HepG2 (cell line): Measurements from ENCODE around the gene HEXIM1. TPM values are rescaled to one million over a fixed set of nuclear protein-coding genes. Genes with fewer than 3 reads are reported as not detected.

Experiments used
- CEBPB ChIP-seq: IDR thresholded peaks from 2 replicates; pipeline ENCODE4 v1.6.1; 2011; ENCODE audit warnings: low read depth, low read length, improper control_type of control experiment, borderline replicate concordance
- CREM ChIP-seq, 2 experiments: sonication (generic) in 1 of 2; formaldehyde crosslinking in 1 of 2; IDR thresholded peaks; 2 replicates each; pipeline versions ENCODE4 v1.4.0 to v1.6.1; 2016 to 2020; ENCODE audit warnings: antibody characterized with exemption in 1 of 2, mild to moderate bottlenecking in 1 of 2, missing genetic modification reagents in 1 of 2
- ELF4 ChIP-seq: sonication (generic); formaldehyde crosslinking; IDR thresholded peaks from 2 replicates; pipeline ENCODE4 v1.5.0; 2020; ENCODE audit warnings: missing genetic modification reagents, mild to moderate bottlenecking, moderate library complexity, borderline replicate concordance
- LBX2 ChIP-seq: sonication (generic); formaldehyde crosslinking; IDR thresholded peaks from 2 replicates; pipeline ENCODE4 v1.5.0; 2020; ENCODE audit warnings: missing genetic modification reagents, mild to moderate bottlenecking, borderline replicate concordance
- NAIF1 ChIP-seq: sonication (generic); formaldehyde crosslinking; IDR thresholded peaks from 2 replicates; pipeline ENCODE4 v1.5.0; 2020; ENCODE audit warnings: mild to moderate bottlenecking, missing genetic modification reagents, borderline replicate concordance
- NFE2L2 ChIP-seq: fragments of 150-350 bp; IDR thresholded peaks from 2 replicates; pipeline ENCODE4 v1.6.1; 2014; ENCODE audit warnings: low read length
- NFRKB ChIP-seq: fragments of 450-650 bp; IDR thresholded peaks from 2 replicates; pipeline ENCODE4 v1.6.1; 2017
- RARG ChIP-seq: sonication (generic); formaldehyde crosslinking; IDR thresholded peaks from 2 replicates; pipeline ENCODE4 v1.4.0; 2020; ENCODE audit warnings: low read depth, mild to moderate bottlenecking, missing genetic modification reagents
- RFX3 ChIP-seq: IDR thresholded peaks from 2 replicates; pipeline ENCODE4 v1.6.1; 2016; ENCODE audit warnings: missing biosample characterization, missing genetic modification reagents
- SIN3A ChIP-seq: IDR thresholded peaks from 2 replicates; pipeline ENCODE4 v1.6.1; 2011; ENCODE audit warnings: low read depth, mild to moderate bottlenecking, control low read depth, low read length, borderline replicate concordance
- SIX1 ChIP-seq: sonication (generic); formaldehyde crosslinking; IDR thresholded peaks from 2 replicates; pipeline ENCODE4 v1.4.0; 2020; ENCODE audit warnings: missing genetic modification reagents, borderline replicate concordance
- ZBTB26 ChIP-seq: IDR thresholded peaks from 2 replicates; pipeline ENCODE4 v1.6.1; 2016; ENCODE audit warnings: missing compliant biosample characterization, missing genetic modification reagents, borderline replicate concordance
- ZNF24 ChIP-seq: fragments of 450-650 bp; IDR thresholded peaks from 2 replicates; pipeline ENCODE4 v1.6.1; 2017; ENCODE audit warnings: antibody characterized with exemption, mild to moderate bottlenecking
- ZNF253 ChIP-seq: sonication (generic); formaldehyde crosslinking; IDR thresholded peaks from 2 replicates; pipeline ENCODE4 v1.8.0; 2022; ENCODE audit warnings: mild to moderate bottlenecking, missing genetic modification reagents, borderline replicate concordance
- ZNF333 ChIP-seq: sonication (generic); formaldehyde crosslinking; IDR thresholded peaks from 2 replicates; pipeline ENCODE4 v1.4.0; 2020; ENCODE audit warnings: mild to moderate bottlenecking, missing genetic modification reagents, borderline replicate concordance
- ZSCAN21 ChIP-seq: sonication (generic); formaldehyde crosslinking; IDR thresholded peaks from 2 replicates; pipeline ENCODE4 v1.8.0; 2022; ENCODE audit warnings: mild to moderate bottlenecking, missing genetic modification reagents, moderate library complexity, borderline replicate concordance
- polyA plus RNA-seq, 8 experiments: library from polyadenylated mRNA; depleted of rRNA in 3 of 8; stranded (reverse) in 7 of 8; unstranded in 1 of 8; fragments of >200 nt; fragmentation: Illumina TruSeq in 4 of 8; extraction: Trizol in 4 of 8; gene quantifications; 2 replicates each; pipeline versions ENCODE4 v1.2.1 to v1.2.3, GENCODE V29; 2011 to 2016; ENCODE audit warnings: low read depth in 4 of 8, missing spikeins in 1 of 8, mixed read lengths in 1 of 8; ENCODE audit not compliant: insufficient read depth in 1 of 8
- total RNA-seq, 5 experiments: library from RNA; depleted of rRNA; stranded (reverse); fragments of >200 nt; fragmentation: Illumina TruSeq; extraction: Trizol; gene quantifications; 2 replicates each; pipeline ENCODE4 v1.2.3, GENCODE V29; 2016; ENCODE audit warnings: low read depth in 1 of 5
- TF ChIP-seq, protein P1 (sequence below): sonication (generic); formaldehyde crosslinking; IDR thresholded peaks from 2 replicates; pipeline ENCODE4 v1.4.0; 2020; ENCODE audit warnings: missing genetic modification reagents
- TF ChIP-seq, protein P2 (sequence below): sonication (generic); formaldehyde crosslinking; IDR thresholded peaks from 2 replicates; pipeline ENCODE4 v1.5.0; 2020; ENCODE audit warnings: missing genetic modification reagents, mild to moderate bottlenecking, borderline replicate concordance
- TF ChIP-seq, protein P3 (sequence below): sonication (generic); formaldehyde crosslinking; IDR thresholded peaks from 2 replicates; pipeline ENCODE4 v1.8.1; 2022; ENCODE audit warnings: mild to moderate bottlenecking, missing genetic modification reagents
- TF ChIP-seq, protein P4 (sequence below): sonication (generic); formaldehyde crosslinking; IDR thresholded peaks from 2 replicates; pipeline ENCODE4 v1.4.0; 2020; ENCODE audit warnings: missing genetic modification reagents, mild to moderate bottlenecking, borderline replicate concordance

The HEXIM1 gene
- total and polyA plus RNA-seq, 2 of the 13 experiments (the other 11 are each of a cell fraction or from before 2014, with no cell fraction given) = 10.5 to 16.6 TPM

- TF ChIP-seq, protein P1, sequence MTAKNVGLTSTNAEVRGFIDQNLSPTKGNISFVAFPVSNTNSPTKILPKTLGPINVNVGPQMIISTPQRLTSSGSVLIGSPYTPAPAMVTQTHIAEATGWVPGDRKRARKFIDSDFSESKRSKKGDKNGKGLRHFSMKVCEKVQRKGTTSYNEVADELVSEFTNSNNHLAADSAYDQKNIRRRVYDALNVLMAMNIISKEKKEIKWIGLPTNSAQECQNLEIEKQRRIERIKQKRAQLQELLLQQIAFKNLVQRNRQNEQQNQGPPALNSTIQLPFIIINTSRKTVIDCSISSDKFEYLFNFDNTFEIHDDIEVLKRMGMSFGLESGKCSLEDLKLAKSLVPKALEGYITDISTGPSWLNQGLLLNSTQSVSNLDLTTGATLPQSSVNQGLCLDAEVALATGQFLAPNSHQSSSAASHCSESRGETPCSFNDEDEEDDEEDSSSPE (CRISPR knock-in tag) = no peak
- TF ChIP-seq ELF4 (CRISPR knock-in tag) (no peak), NAIF1 (CRISPR knock-in tag) (peak; percentile 71; the same call in 1 of the 2 replicates), SIX1 (CRISPR knock-in tag) (no peak; the same call in 1 of the 2 replicates), CREM (IDR thresholded peaks at IDR 0.05) (peak; percentile 73; the same call in 1 of the 2 replicates), CREM (CRISPR knock-in tag; IDR thresholded peaks at IDR 0.05) (no peak), ZNF333 (CRISPR knock-in tag) (no peak; the same call in 1 of the 2 replicates), CEBPB (no peak), ZBTB26 (CRISPR knock-in tag) (no peak), LBX2 (no peak), SIN3A (peak; percentile 52), ZSCAN21 (CRISPR knock-in tag) (peak; percentile 74; the same call in 1 of the 2 replicates), RARG (no peak), ZNF24 (peak; percentile 84), NFRKB (peak; percentile 85), NFE2L2 (no peak), ZNF253 (CRISPR knock-in tag) (no peak), RFX3 (CRISPR knock-in tag) (no peak)
- TF ChIP-seq, protein P2, sequence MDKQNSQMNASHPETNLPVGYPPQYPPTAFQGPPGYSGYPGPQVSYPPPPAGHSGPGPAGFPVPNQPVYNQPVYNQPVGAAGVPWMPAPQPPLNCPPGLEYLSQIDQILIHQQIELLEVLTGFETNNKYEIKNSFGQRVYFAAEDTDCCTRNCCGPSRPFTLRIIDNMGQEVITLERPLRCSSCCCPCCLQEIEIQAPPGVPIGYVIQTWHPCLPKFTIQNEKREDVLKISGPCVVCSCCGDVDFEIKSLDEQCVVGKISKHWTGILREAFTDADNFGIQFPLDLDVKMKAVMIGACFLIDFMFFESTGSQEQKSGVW (CRISPR knock-in tag) = no peak
- TF ChIP-seq, protein P3, sequence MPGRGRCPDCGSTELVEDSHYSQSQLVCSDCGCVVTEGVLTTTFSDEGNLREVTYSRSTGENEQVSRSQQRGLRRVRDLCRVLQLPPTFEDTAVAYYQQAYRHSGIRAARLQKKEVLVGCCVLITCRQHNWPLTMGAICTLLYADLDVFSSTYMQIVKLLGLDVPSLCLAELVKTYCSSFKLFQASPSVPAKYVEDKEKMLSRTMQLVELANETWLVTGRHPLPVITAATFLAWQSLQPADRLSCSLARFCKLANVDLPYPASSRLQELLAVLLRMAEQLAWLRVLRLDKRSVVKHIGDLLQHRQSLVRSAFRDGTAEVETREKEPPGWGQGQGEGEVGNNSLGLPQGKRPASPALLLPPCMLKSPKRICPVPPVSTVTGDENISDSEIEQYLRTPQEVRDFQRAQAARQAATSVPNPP (CRISPR knock-in tag) = no peak
- TF ChIP-seq, protein P4, sequence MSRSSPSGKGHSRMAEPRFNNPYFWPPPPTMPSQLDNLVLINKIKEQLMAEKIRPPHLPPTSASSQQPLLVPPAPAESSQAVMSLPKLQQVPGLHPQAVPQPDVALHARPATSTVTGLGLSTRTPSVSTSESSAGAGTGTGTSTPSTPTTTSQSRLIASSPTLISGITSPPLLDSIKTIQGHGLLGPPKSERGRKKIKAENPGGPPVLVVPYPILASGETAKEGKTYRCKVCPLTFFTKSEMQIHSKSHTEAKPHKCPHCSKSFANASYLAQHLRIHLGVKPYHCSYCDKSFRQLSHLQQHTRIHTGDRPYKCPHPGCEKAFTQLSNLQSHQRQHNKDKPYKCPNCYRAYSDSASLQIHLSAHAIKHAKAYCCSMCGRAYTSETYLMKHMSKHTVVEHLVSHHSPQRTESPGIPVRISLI (CRISPR knock-in tag) = no peak
These were observed 593 bp upstream of the HEXIM1 start (continued) for GRCh38 chr17:45147581-45148182.
